ENCODE data around the gene SLC39A5. TPM values are rescaled to one million over a fixed set of nuclear protein-coding genes. Genes with fewer than 3 reads are reported as not detected.

SLC39A5 gene
- total RNA-seq, 6 experiments from 2014 or later, result 0.10 TPM; not detected in 5

GRCh38 chr12:56256326-56256960, 26.6 kb downstream of the SLC39A5 start:
- peak; percentile 15 for DNase-seq
- H3K36me3 Mint-ChIP-seq (ENCODE audit: low read depth), result peaks cover 50% of the 10 kb centered on the region
- H3K9me3 Mint-ChIP-seq, result no peaks in the 10 kb centered on the region
- H3K27ac Mint-ChIP-seq, result peak overlapping the region; percentile 62
- no peaks in the 10 kb centered on the region for H3K27me3 Mint-ChIP-seq (ENCODE audit: insufficient read depth)
- H3K4me1 Mint-ChIP-seq (ENCODE audit: low read depth), result peaks cover 45% of the 10 kb centered on the region
- TF ChIP-seq, protein P1, sequence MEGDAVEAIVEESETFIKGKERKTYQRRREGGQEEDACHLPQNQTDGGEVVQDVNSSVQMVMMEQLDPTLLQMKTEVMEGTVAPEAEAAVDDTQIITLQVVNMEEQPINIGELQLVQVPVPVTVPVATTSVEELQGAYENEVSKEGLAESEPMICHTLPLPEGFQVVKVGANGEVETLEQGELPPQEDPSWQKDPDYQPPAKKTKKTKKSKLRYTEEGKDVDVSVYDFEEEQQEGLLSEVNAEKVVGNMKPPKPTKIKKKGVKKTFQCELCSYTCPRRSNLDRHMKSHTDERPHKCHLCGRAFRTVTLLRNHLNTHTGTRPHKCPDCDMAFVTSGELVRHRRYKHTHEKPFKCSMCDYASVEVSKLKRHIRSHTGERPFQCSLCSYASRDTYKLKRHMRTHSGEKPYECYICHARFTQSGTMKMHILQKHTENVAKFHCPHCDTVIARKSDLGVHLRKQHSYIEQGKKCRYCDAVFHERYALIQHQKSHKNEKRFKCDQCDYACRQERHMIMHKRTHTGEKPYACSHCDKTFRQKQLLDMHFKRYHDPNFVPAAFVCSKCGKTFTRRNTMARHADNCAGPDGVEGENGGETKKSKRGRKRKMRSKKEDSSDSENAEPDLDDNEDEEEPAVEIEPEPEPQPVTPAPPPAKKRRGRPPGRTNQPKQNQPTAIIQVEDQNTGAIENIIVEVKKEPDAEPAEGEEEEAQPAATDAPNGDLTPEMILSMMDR (IDR thresholded peaks at IDR 0.05), result peak; percentile 49
- peak overlapping the region; percentile 96 for H3K4me3 Mint-ChIP-seq

DNA sequence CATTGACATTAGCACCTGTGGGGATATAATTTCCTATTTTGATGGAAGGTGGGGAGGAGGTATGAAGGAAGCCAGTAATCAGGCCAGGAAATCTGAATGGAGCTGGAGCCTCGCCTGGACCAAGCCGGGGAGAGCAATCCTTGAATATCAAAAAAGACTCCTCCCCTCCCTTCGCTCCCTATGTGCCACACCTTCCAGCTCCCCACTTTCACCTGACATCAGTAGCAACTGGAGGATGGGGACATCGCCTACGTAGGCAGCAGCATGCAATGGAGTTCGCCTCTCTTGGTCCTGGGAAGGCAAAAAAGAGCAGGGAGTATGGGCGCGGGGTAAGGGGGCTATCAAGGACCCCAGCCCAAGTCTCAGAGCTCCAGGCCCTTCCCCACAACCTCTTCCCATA, 27.2 kb downstream of the SLC39A5 start:
- H3K4me3 Mint-ChIP-seq, result peak overlapping the region; percentile 96
- TF ChIP-seq, protein P1 (IDR thresholded peaks at IDR 0.05), result no peak

DNA sequence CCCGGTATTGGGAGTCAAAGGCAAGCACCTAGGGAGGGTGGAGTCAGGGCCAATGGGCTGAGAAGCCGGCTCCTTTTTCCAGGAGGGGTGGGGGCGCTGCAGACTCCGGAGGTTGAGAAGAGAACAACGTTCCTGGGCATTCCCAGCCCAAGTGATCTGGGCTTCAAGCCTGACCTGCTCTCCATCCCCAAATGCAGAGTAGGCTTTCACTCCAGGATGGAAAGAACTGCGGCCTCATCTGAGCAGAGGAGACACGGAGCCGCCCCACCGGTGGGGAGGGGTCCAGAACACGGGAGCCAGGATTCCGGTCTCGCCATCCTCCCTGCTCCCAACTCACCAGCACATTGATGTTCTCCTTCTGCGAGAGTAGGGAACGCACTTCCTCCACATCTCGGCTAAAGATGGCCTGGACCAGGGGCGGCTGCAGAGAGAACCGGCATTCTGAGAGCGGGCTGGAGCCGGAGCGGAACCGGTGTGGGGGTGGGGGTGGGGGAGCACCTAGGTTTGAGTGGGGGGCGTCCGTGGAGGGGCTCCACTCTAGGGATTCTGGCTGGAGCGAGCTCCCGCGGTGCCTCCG, 27.7 kb downstream of the SLC39A5 start:
- no peak for DNase-seq
- H3K36me3 Mint-ChIP-seq (ENCODE audit: low read depth), result peaks cover 45% of the 10 kb centered on the region
- H3K27ac Mint-ChIP-seq, result peak overlapping the region; percentile 62

More for the DNA sequence above, 27.2 kb downstream of the SLC39A5 start:
- no peaks in the 10 kb centered on the region for H3K9me3 Mint-ChIP-seq
- no peaks in the 10 kb centered on the region for H3K27me3 Mint-ChIP-seq (ENCODE audit: insufficient read depth)
- DNase-seq, result no peak
- H3K4me1 Mint-ChIP-seq (ENCODE audit: low read depth), result peaks cover 51% of the 10 kb centered on the region
- H3K36me3 Mint-ChIP-seq (ENCODE audit: low read depth), result peaks cover 49% of the 10 kb centered on the region
- peak overlapping the region; percentile 62 for H3K27ac Mint-ChIP-seq

GRCh38 chr12:56258068-56258819, 28.4 kb downstream of the SLC39A5 start, which contains the start of gene ANKRD52:
ANKRD52 (minus strand) TSS chr12:56258384; CDS start chr12:56258269, 115 bp downstream.
- peaks cover 40% of the 10 kb centered on the region for H3K36me3 Mint-ChIP-seq (ENCODE audit: low read depth)
- peak within 1 kb of the TSS; percentile 94 for H3K27ac Mint-ChIP-seq
- peaks cover 54% of the 10 kb centered on the region for H3K4me1 Mint-ChIP-seq (ENCODE audit: low read depth)
- TF ChIP-seq, protein P1 (IDR thresholded peaks at IDR 0.05), result peak; percentile 81
- peak; percentile 66 for DNase-seq
- H3K4me3 Mint-ChIP-seq, result peak within 1 kb of the TSS; percentile 96
- no peaks in the 10 kb centered on the region for H3K27me3 Mint-ChIP-seq (ENCODE audit: insufficient read depth)
- no peaks in the 10 kb centered on the region for H3K9me3 Mint-ChIP-seq

More for the DNA sequence above, 27.7 kb downstream of the SLC39A5 start:
- Mint-ChIP-seq H3K27me3 (ENCODE audit: insufficient read depth) (no peaks in the 10 kb centered on the region), H3K9me3 (no peaks in the 10 kb centered on the region), H3K4me3 (peak overlapping the region; percentile 96), H3K4me1 (ENCODE audit: low read depth) (peaks cover 54% of the 10 kb centered on the region)
- TF ChIP-seq, protein P1 (IDR thresholded peaks at IDR 0.05), result peak; percentile 29; the same call in 1 of the 2 replicates

DNA sequence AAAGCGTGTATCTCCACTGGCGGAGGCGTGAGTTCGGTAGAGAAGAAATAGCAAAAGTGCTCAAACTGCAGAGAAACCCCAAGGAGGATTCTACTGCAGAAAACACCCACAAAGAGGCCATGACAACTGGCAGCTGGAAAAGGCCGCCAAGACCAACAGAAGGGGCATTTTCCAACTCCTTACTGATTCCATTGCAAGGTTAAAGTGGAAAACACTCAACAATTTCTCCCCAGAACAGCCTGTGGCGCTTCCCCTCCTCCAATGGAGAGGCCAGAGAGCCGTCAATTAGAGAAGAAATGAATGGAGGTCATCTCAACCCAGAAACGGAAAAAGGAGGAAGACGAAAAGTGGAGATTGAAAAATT, 29.0 kb downstream of the SLC39A5 start:
- DNase-seq, result no peak
- peaks cover 35% of the 10 kb centered on the region for H3K36me3 Mint-ChIP-seq (ENCODE audit: low read depth)
- TF ChIP-seq, protein P1 (IDR thresholded peaks at IDR 0.05), result no peak
- H3K27ac Mint-ChIP-seq, result peak overlapping the region; percentile 94
- H3K4me1 Mint-ChIP-seq (ENCODE audit: low read depth), result peaks cover 54% of the 10 kb centered on the region
- H3K9me3 Mint-ChIP-seq, result no peaks in the 10 kb centered on the region
- H3K4me3 Mint-ChIP-seq, result peak overlapping the region; percentile 90
- no peaks in the 10 kb centered on the region for H3K27me3 Mint-ChIP-seq (ENCODE audit: insufficient read depth)
